Gastroesophageal sphincter (tissue), 3 donors: ENCODE measurements around the gene TFF1.

ENCODE experiments used
- POLR2AphosphoS5 ChIP-seq: sonication (generic); formaldehyde crosslinking; IDR thresholded peaks from one replicate; pipeline ENCODE4 v1.6.1; 2017; ENCODE audit warnings: antibody characterized with exemption
- TF ChIP-seq, protein P1 (sequence below), 4 experiments: fragments of 200-600 bp in 2 of 4; fragments of 450-650 bp in 2 of 4; sonication (generic) in 1 of 4; IDR thresholded peaks; one replicate each; pipeline ENCODE4 v1.5.1; 2017 to 2019; ENCODE audit warnings: antibody characterized with exemption in 4 of 4, mild to moderate bottlenecking in 2 of 4, moderate library complexity in 2 of 4

DNA sequence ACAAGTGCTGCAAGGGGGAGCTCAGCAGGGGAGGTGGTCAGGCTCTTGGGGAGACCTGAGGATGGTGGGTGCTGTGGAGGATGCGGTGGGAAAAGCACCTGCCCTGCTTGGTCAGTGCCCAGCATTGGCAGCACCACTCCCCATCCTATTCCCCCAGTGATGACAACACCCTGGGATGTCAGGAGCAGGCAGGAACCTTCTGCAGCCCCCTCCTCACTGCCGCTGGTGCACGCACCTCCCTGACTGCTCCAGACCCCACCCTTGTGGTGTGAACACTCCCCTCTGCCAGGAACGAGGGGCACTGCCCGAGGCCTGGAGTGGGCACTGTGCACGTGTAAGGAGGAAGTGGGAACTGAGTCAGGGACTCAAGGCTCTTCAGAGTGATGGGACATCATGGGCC is 17.0 kb upstream of the TFF1 start:
- TF ChIP-seq, protein P1, sequence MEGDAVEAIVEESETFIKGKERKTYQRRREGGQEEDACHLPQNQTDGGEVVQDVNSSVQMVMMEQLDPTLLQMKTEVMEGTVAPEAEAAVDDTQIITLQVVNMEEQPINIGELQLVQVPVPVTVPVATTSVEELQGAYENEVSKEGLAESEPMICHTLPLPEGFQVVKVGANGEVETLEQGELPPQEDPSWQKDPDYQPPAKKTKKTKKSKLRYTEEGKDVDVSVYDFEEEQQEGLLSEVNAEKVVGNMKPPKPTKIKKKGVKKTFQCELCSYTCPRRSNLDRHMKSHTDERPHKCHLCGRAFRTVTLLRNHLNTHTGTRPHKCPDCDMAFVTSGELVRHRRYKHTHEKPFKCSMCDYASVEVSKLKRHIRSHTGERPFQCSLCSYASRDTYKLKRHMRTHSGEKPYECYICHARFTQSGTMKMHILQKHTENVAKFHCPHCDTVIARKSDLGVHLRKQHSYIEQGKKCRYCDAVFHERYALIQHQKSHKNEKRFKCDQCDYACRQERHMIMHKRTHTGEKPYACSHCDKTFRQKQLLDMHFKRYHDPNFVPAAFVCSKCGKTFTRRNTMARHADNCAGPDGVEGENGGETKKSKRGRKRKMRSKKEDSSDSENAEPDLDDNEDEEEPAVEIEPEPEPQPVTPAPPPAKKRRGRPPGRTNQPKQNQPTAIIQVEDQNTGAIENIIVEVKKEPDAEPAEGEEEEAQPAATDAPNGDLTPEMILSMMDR (IDR thresholded peaks at IDR 0.05): no peak
- TF ChIP-seq POLR2AphosphoS5: no peak
